ENCODE measurements around the gene IL12RB2.

Gene IL12RB2

GRCh38 chr1:67339623-67340343, 32.1 kb downstream of the IL12RB2 start:
- Histone ChIP-seq H3K27me3 (ENCODE audit: control insufficient read depth in 1 of 2, insufficient read depth in 1 of 2, low read length in 2 of 2) (no peaks in the 10 kb centered on the region), H3K9ac (ENCODE audit: low read length) (peak overlapping the region; percentile 83), H4K91ac (ENCODE audit: low read length) (no peak overlapping the region), H3K9me3 (ENCODE audit: control insufficient read depth, low read length) (no peaks in the 10 kb centered on the region), H3K27ac (ENCODE audit: low read length, poor library complexity, severe bottlenecking) (peak overlapping the region; percentile 83), H3K14ac (ENCODE audit: low read length in 2 of 2) (no peak overlapping the region), H2BK15ac (ENCODE audit: low read depth, poor library complexity, severe bottlenecking) (no peak overlapping the region), H3K4ac (ENCODE audit: low read depth in 1 of 2, low read length in 2 of 2) (no peak overlapping the region), H3K4me1 (ENCODE audit: control insufficient read depth, insufficient read depth, low read depth, low read length) (peaks cover 1% of the 10 kb centered on the region), H2BK120ac (ENCODE audit: low read depth, low read length) (no peak overlapping the region), H2AFZ (ENCODE audit: low read depth, low read length) (no peak overlapping the region), H2BK5ac (ENCODE audit: low read depth, low read length, poor library complexity, severe bottlenecking) (no peak overlapping the region), H3K18ac (ENCODE audit: low read depth in 1 of 2, low read length in 2 of 2) (no peak overlapping the region), H3K23ac (ENCODE audit: low read length in 2 of 2) (no peak overlapping the region), H2AK5ac (ENCODE audit: low read length, severe bottlenecking) (no peak overlapping the region), H3K4me3 (ENCODE audit: insufficient read depth in 1 of 2, low read depth in 1 of 2, low read length in 2 of 2) (peak overlapping the region in 1 of 2 experiments; percentile 66), H2BK12ac (ENCODE audit: low read length in 2 of 2) (no peak overlapping the region), H3K36me3 (ENCODE audit: control insufficient read depth in 1 of 2, insufficient read depth in 2 of 2, low read depth in 1 of 2, low read length in 2 of 2) (no peaks in the 10 kb centered on the region), H3K4me2 (ENCODE audit: low read length, poor library complexity, severe bottlenecking) (no peak overlapping the region), H4K8ac (ENCODE audit: low read length) (no peak overlapping the region), H3K79me1 (replicated peaks; ENCODE audit: low read length, poor library complexity, severe bottlenecking) (no peaks in the 10 kb centered on the region)
- 49% methylated on average over 4 of the region's 7 CpGs for WGBS
- peak; percentile 85 for DNase-seq

GRCh38 chr1:67342076-67342890, 34.6 kb downstream of the IL12RB2 start:
- Histone ChIP-seq H3K79me1 (replicated peaks; ENCODE audit: low read length, poor library complexity, severe bottlenecking) (no peaks in the 10 kb centered on the region), H3K14ac (ENCODE audit: low read length in 2 of 2) (no peak overlapping the region), H3K4me3 (ENCODE audit: insufficient read depth in 1 of 2, low read depth in 1 of 2, low read length in 2 of 2) (no peak overlapping the region), H3K4ac (ENCODE audit: low read depth in 1 of 2, low read length in 2 of 2) (no peak overlapping the region), H3K27ac (ENCODE audit: low read length, poor library complexity, severe bottlenecking) (no peak overlapping the region), H2AK5ac (ENCODE audit: low read length, severe bottlenecking) (no peak overlapping the region), H3K18ac (ENCODE audit: low read depth in 1 of 2, low read length in 2 of 2) (no peak overlapping the region), H4K8ac (ENCODE audit: low read length) (no peak overlapping the region), H2BK12ac (ENCODE audit: low read length in 2 of 2) (no peak overlapping the region), H3K9ac (ENCODE audit: low read length) (no peak overlapping the region), H3K36me3 (ENCODE audit: control insufficient read depth in 1 of 2, insufficient read depth in 2 of 2, low read depth in 1 of 2, low read length in 2 of 2) (no peaks in the 10 kb centered on the region), H3K4me2 (ENCODE audit: low read length, poor library complexity, severe bottlenecking) (no peak overlapping the region), H2AFZ (ENCODE audit: low read depth, low read length) (no peak overlapping the region), H3K23ac (ENCODE audit: low read length in 2 of 2) (no peak overlapping the region), H2BK120ac (ENCODE audit: low read depth, low read length) (no peak overlapping the region), H3K9me3 (ENCODE audit: control insufficient read depth, low read length) (no peaks in the 10 kb centered on the region), H2BK15ac (ENCODE audit: low read depth, poor library complexity, severe bottlenecking) (no peak overlapping the region), H3K27me3 (ENCODE audit: control insufficient read depth in 1 of 2, insufficient read depth in 1 of 2, low read length in 2 of 2) (no peaks in the 10 kb centered on the region), H3K4me1 (ENCODE audit: control insufficient read depth, insufficient read depth, low read depth, low read length) (peaks cover 1% of the 10 kb centered on the region), H4K91ac (ENCODE audit: low read length) (no peak overlapping the region), H2BK5ac (ENCODE audit: low read depth, low read length, poor library complexity, severe bottlenecking) (no peak overlapping the region)
- 54% methylated on average over 5 of the region's 5 CpGs for WGBS
- DNase-seq = no peak

- H2AFZ ChIP-seq (ENCODE audit: low read depth, low read length) = no peak overlapping the region
- H3K4ac ChIP-seq (ENCODE audit: low read depth in 1 of 2, low read length in 2 of 2) = no peak overlapping the region
- 0% methylated on average over 1 of the region's 2 CpGs for WGBS
Observed at GRCh38 chr1:67345556-67345955, 37.9 kb downstream of the IL12RB2 start.

GRCh38 chr1:67346982-67347381, 39.3 kb downstream of the IL12RB2 start:
- Histone ChIP-seq H3K4me3 (ENCODE audit: insufficient read depth in 1 of 2, low read depth in 1 of 2, low read length in 2 of 2) (no peak overlapping the region), H3K27me3 (ENCODE audit: control insufficient read depth in 1 of 2, insufficient read depth in 1 of 2, low read length in 2 of 2) (no peaks in the 10 kb centered on the region), H3K4me1 (ENCODE audit: control insufficient read depth, insufficient read depth, low read depth, low read length) (peaks cover 5% of the 10 kb centered on the region), H3K4me2 (ENCODE audit: low read length, poor library complexity, severe bottlenecking) (no peak overlapping the region), H2BK12ac (ENCODE audit: low read length in 2 of 2) (no peak overlapping the region), H4K91ac (ENCODE audit: low read length) (no peak overlapping the region), H4K8ac (ENCODE audit: low read length) (no peak overlapping the region), H3K14ac (ENCODE audit: low read length in 2 of 2) (no peak overlapping the region), H2BK5ac (ENCODE audit: low read depth, low read length, poor library complexity, severe bottlenecking) (no peak overlapping the region), H3K18ac (ENCODE audit: low read depth in 1 of 2, low read length in 2 of 2) (no peak overlapping the region), H3K79me1 (replicated peaks; ENCODE audit: low read length, poor library complexity, severe bottlenecking) (no peaks in the 10 kb centered on the region), H2BK120ac (ENCODE audit: low read depth, low read length) (no peak overlapping the region), H2BK15ac (ENCODE audit: low read depth, poor library complexity, severe bottlenecking) (no peak overlapping the region), H3K23ac (ENCODE audit: low read length in 2 of 2) (no peak overlapping the region), H2AK5ac (ENCODE audit: low read length, severe bottlenecking) (no peak overlapping the region), H3K9me3 (ENCODE audit: control insufficient read depth, low read length) (no peaks in the 10 kb centered on the region), H3K36me3 (ENCODE audit: control insufficient read depth in 1 of 2, insufficient read depth in 2 of 2, low read depth in 1 of 2, low read length in 2 of 2) (no peaks in the 10 kb centered on the region), H3K9ac (ENCODE audit: low read length) (no peak overlapping the region), H3K4ac (ENCODE audit: low read depth in 1 of 2, low read length in 2 of 2) (no peak overlapping the region), H3K27ac (ENCODE audit: low read length, poor library complexity, severe bottlenecking) (no peak overlapping the region), H2AFZ (ENCODE audit: low read depth, low read length) (no peak overlapping the region)
- WGBS = no CpG with 5 or more reads among the region's 1 CpG
- DNase-seq = no peak

More at GRCh38 chr1:67345556-67345955, 37.9 kb downstream of the IL12RB2 start:
- H3K9ac ChIP-seq (ENCODE audit: low read length) = no peak overlapping the region
- no peak overlapping the region for H3K18ac ChIP-seq (ENCODE audit: low read depth in 1 of 2, low read length in 2 of 2)
- H2BK15ac ChIP-seq (ENCODE audit: low read depth, poor library complexity, severe bottlenecking) = no peak overlapping the region
- H3K27ac ChIP-seq (ENCODE audit: low read length, poor library complexity, severe bottlenecking) = no peak overlapping the region
- H3K14ac ChIP-seq (ENCODE audit: low read length in 2 of 2) = no peak overlapping the region
- peaks cover 5% of the 10 kb centered on the region for H3K4me1 ChIP-seq (ENCODE audit: control insufficient read depth, insufficient read depth, low read depth, low read length)
- H3K23ac ChIP-seq (ENCODE audit: low read length in 2 of 2) = no peak overlapping the region
- H3K27me3 ChIP-seq (ENCODE audit: control insufficient read depth in 1 of 2, insufficient read depth in 1 of 2, low read length in 2 of 2) = no peaks in the 10 kb centered on the region
- no peak overlapping the region for H2BK120ac ChIP-seq (ENCODE audit: low read depth, low read length)
- no peaks in the 10 kb centered on the region for H3K36me3 ChIP-seq (ENCODE audit: control insufficient read depth in 1 of 2, insufficient read depth in 2 of 2, low read depth in 1 of 2, low read length in 2 of 2)
- no peaks in the 10 kb centered on the region for H3K9me3 ChIP-seq (ENCODE audit: control insufficient read depth, low read length)
- H4K8ac ChIP-seq (ENCODE audit: low read length) = no peak overlapping the region
- no peak overlapping the region for H3K4me2 ChIP-seq (ENCODE audit: low read length, poor library complexity, severe bottlenecking)
- no peak overlapping the region for H2AK5ac ChIP-seq (ENCODE audit: low read length, severe bottlenecking)
- no peak overlapping the region for H2BK5ac ChIP-seq (ENCODE audit: low read depth, low read length, poor library complexity, severe bottlenecking)
- no peak overlapping the region for H3K4me3 ChIP-seq (ENCODE audit: insufficient read depth in 1 of 2, low read depth in 1 of 2, low read length in 2 of 2)
- DNase-seq = no peak
- H4K91ac ChIP-seq (ENCODE audit: low read length) = no peak overlapping the region
- H2BK12ac ChIP-seq (ENCODE audit: low read length in 2 of 2) = no peak overlapping the region
- no peaks in the 10 kb centered on the region for H3K79me1 ChIP-seq (replicated peaks; ENCODE audit: low read length, poor library complexity, severe bottlenecking)

All from mesenchymal stem cell (in vitro differentiated cells and primary cell).